K562 (cell line): Measurements from ENCODE around the gene RNU11. TPM values are rescaled to one million over a fixed set of nuclear protein-coding genes. Genes with fewer than 3 reads are reported as not detected.
A peak's percentile ranks its signal among the peaks of the same experiment; 100 is the strongest.

Experiments used
- CBFA2T3 ChIP-seq: fragments of 450-650 bp; IDR thresholded peaks from 2 replicates; pipeline ENCODE4 v1.6.1; 2017
- CUX1 ChIP-seq: fragments of 200-800 bp; sonication (Bioruptor generic); IDR thresholded peaks from 2 replicates; pipeline ENCODE4 v1.6.1; 2016; ENCODE audit warnings: missing genetic modification characterization, missing compliant biosample characterization
- HMGN3 ChIP-seq: IDR thresholded peaks from 2 replicates; pipeline ENCODE4 v1.6.1; 2011; ENCODE audit warnings: borderline replicate concordance, low read depth, mild to moderate bottlenecking, mixed read lengths, low read length; ENCODE audit not compliant: insufficient read length; ENCODE audit errors: extremely low read depth
- LCOR ChIP-seq: sonication (generic); formaldehyde crosslinking; IDR thresholded peaks from 2 replicates; pipeline ENCODE4 v1.8.0; 2022; ENCODE audit warnings: mild to moderate bottlenecking, missing genetic modification reagents
- MCM5 ChIP-seq: fragments of 450-650 bp; IDR thresholded peaks from 2 replicates; pipeline ENCODE4 v1.6.1; 2016; ENCODE audit warnings: low read depth
- NCOA2 ChIP-seq, 2 experiments: fragments of 450-650 bp; IDR thresholded peaks; 2 replicates each; pipeline ENCODE4 v1.6.1; 2018; ENCODE audit warnings: mild to moderate bottlenecking in 2 of 2, moderate library complexity in 1 of 2; ENCODE audit not compliant: partially characterized antibody in 2 of 2
- NELFE ChIP-seq: IDR thresholded peaks from 2 replicates; pipeline ENCODE4 v1.6.1; 2011; ENCODE audit warnings: mild to moderate bottlenecking; ENCODE audit not compliant: insufficient read depth, insufficient read length
- PRMT5 ChIP-seq: sonication (generic); formaldehyde crosslinking; IDR thresholded peaks from 2 replicates; pipeline ENCODE4 v1.5.0; 2020; ENCODE audit warnings: missing genetic modification reagents
- RBM15 ChIP-seq: fragments of 200-400 bp; formaldehyde crosslinking; IDR thresholded peaks from 2 replicates; pipeline ENCODE4 v1.6.1; 2018; ENCODE audit warnings: mild to moderate bottlenecking, low read length, moderate library complexity; ENCODE audit not compliant: insufficient read depth
- SAFB ChIP-seq: fragments of 200-400 bp; formaldehyde crosslinking; IDR thresholded peaks from 2 replicates; pipeline ENCODE4 v1.6.1; 2017; ENCODE audit warnings: low read depth, low read length, borderline replicate concordance
- SIN3B ChIP-seq: fragments of 450-650 bp; IDR thresholded peaks from 2 replicates; pipeline ENCODE4 v1.6.1; 2017; ENCODE audit warnings: low read depth, mild to moderate bottlenecking, moderate library complexity
- SMC3 ChIP-seq: conservative IDR thresholded peaks from 2 replicates; pipeline ENCODE4 v1.6.1; 2011; ENCODE audit warnings: low read depth, low read length, improper control_type of control experiment; ENCODE audit not compliant: insufficient read depth
- YBX1 ChIP-seq: fragments of 450-650 bp; IDR thresholded peaks from 2 replicates; pipeline ENCODE4 v1.7.1; 2016; ENCODE audit warnings: mild to moderate bottlenecking
- ZFP36 ChIP-seq: fragments of 150-350 bp; IDR thresholded peaks from 2 replicates; pipeline ENCODE4 v1.6.1; 2018; ENCODE audit warnings: low read length, low read depth; ENCODE audit not compliant: partially characterized antibody
- ZNF79 ChIP-seq: fragments of 250-450 bp; sonication (Bioruptor Pico); IDR thresholded peaks from 2 replicates; pipeline ENCODE4 v1.4.0; 2020; ENCODE audit warnings: low read depth, mild to moderate bottlenecking, moderate library complexity
- polyA plus RNA-seq, 8 experiments: library from polyadenylated mRNA; depleted of rRNA in 4 of 8; stranded (reverse) in 5 of 8; unstranded in 3 of 8; fragments of >200 nt; fragmentation: Nextera tagmentation in 2 of 8; fragmentation: Illumina TruSeq in 1 of 8; extraction: Ambion mirVana in 2 of 8; extraction: Trizol in 1 of 8; gene quantifications; 2 replicates each; pipeline versions ENCODE4 v1.2.1 to v1.2.3, GENCODE V29; 2011 to 2014; ENCODE audit warnings: inconsistent platforms in 1 of 8, missing spikeins in 1 of 8
- total RNA-seq, 7 experiments: library from RNA; depleted of rRNA in 6 of 7; stranded (reverse); fragments of >200 nt in 6 of 7; fragmentation: Illumina TruSeq in 2 of 7; extraction: Trizol in 2 of 7; gene quantifications; 2 replicates each; pipeline versions ENCODE4 v1.2.1 to v1.2.3, GENCODE V29; 2011 to 2021; ENCODE audit warnings: low replicate concordance in 1 of 7
- TF ChIP-seq, protein P1 (sequence below): fragments of 450-650 bp; IDR thresholded peaks from 2 replicates; pipeline ENCODE4 v1.6.1; 2018; ENCODE audit not compliant: partially characterized antibody
- TF ChIP-seq, protein P2 (sequence below): fragments of 250-450 bp; sonication (Bioruptor Pico); IDR thresholded peaks from 2 replicates; pipeline ENCODE4 v1.4.0; 2020; ENCODE audit warnings: borderline replicate concordance

RNU11 gene
- total and polyA plus RNA-seq, 9 of the 15 experiments (the other 6 are each of a cell fraction or from before 2014, with no cell fraction given), result not detected

DNA sequence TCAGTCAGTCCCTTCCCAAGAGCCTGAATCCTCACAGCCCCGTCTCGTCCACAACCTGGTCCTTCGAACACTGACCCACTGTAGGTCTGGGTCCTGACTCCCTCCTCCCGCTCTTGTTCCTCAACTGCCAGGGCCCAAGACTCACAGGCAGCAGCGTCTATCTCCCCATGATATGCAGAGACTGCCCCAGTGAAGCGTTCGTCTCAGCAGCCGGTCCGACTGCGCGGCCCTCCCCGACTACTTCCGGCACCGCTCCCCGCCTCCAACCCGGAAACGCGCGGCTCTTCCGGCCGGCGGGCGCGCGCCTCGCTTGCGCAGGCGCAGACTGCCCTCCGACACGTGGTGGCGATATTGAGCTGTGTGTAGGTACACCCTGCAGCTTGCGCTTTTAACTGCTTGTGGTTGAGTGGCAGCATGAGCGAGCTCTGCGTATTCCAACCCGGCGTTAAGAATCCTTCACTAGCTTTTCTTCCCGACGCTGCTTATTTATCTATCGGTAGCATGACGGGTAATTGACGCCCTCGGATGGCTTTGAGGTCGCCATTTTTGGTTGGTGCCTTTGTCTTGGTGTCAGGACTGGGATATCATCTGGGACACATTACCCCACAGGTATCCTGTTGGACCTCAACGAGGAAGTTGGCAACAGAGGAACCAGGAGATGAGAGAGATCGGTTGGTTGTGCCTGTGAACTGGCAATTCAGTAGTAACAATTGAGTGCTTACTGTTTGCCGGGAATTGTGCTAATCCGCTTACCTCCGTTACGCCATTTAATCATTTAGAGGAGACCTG is 5.4 kb upstream of the RNU11 start, which contains the start of gene TAF12 (continued):
- TF ChIP-seq CUX1, result no peak
- no peak for TF ChIP-seq NCOA2 (IDR thresholded peaks at IDR 0.05; ENCODE audit: partially characterized antibody in 2 of 2)
- no peak for TF ChIP-seq ZFP36
- peak; percentile 14 for TF ChIP-seq NELFE
- 0 out of 2 replicates have a peak, but pooled peaks have one; percentile 13 for TF ChIP-seq CBFA2T3
- no peak for TF ChIP-seq MCM5
- no peak for TF ChIP-seq SAFB
- TF ChIP-seq, protein P1, sequence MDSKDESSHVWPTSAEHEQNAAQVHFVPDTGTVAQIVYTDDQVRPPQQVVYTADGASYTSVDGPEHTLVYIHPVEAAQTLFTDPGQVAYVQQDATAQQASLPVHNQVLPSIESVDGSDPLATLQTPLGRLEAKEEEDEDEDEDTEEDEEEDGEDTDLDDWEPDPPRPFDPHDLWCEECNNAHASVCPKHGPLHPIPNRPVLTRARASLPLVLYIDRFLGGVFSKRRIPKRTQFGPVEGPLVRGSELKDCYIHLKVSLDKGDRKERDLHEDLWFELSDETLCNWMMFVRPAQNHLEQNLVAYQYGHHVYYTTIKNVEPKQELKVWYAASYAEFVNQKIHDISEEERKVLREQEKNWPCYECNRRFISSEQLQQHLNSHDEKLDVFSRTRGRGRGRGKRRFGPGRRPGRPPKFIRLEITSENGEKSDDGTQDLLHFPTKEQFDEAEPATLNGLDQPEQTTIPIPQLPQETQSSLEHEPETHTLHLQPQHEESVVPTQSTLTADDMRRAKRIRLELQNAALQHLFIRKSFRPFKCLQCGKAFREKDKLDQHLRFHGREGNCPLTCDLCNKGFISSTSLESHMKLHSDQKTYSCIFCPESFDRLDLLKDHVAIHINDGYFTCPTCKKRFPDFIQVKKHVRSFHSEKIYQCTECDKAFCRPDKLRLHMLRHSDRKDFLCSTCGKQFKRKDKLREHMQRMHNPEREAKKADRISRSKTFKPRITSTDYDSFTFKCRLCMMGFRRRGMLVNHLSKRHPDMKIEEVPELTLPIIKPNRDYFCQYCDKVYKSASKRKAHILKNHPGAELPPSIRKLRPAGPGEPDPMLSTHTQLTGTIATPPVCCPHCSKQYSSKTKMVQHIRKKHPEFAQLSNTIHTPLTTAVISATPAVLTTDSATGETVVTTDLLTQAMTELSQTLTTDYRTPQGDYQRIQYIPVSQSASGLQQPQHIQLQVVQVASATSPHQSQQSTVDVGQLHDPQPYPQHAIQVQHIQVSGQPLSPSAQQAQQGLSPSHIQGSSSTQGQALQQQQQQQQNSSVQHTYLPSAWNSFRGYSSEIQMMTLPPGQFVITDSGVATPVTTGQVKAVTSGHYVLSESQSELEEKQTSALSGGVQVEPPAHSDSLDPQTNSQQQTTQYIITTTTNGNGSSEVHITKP, result peak; percentile 19
- peak; percentile 92 for TF ChIP-seq HMGN3
- no peak for TF ChIP-seq RBM15
- no peak for TF ChIP-seq ZNF79 (CRISPR knock-in tag)
- TF ChIP-seq SMC3, result peak; percentile 51
- TF ChIP-seq PRMT5 (CRISPR knock-in tag), result no peak
- no peak; the same call in 1 of the 2 replicates for TF ChIP-seq SIN3B
- peak; percentile 72 for TF ChIP-seq LCOR (CRISPR knock-in tag)
- TF ChIP-seq, protein P2, sequence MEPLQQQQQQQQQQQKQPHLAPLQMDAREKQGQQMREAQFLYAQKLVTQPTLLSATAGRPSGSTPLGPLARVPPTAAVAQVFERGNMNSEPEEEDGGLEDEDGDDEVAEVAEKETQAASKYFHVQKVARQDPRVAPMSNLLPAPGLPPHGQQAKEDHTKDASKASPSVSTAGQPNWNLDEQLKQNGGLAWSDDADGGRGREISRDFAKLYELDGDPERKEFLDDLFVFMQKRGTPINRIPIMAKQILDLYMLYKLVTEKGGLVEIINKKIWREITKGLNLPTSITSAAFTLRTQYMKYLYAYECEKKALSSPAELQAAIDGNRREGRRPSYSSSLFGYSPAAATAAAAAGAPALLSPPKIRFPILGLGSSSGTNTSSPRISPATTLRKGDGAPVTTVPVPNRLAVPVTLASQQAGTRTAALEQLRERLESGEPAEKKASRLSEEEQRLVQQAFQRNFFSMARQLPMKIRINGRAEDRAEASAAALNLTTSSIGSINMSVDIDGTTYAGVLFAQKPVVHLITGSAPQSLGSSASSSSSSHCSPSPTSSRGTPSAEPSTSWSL (CRISPR knock-in tag), result 0 out of 2 replicates have a peak, but pooled peaks have one; percentile 38
- TF ChIP-seq YBX1, result no peak
